BJ (cell line): ENCODE measurements around the gene SPRED3. TPM values are rescaled to one million over a fixed set of nuclear protein-coding genes. Genes with fewer than 3 reads are reported as not detected.

Source experiments
- CTCF ChIA-PET: fragments of 350-600 bp; formaldehyde crosslinking; extraction: SDS; loops from one replicate; lab custom pipeline; 2021; ENCODE audit warnings: antibody characterized with exemption, inconsistent platforms; lab: Yijun Ruan, JAX
- POLR2A ChIA-PET: fragments of 300-600 bp; sonication (Branson Sonifier 250); formaldehyde crosslinking; extraction: SDS; loops from one replicate; lab custom pipeline; 2021; ENCODE audit warnings: antibody characterized with exemption; lab: Charles Lee
- DNase-seq: peaks from one replicate; pipeline ENCODE4 v3.0.0-alpha.2; 2011; ENCODE audit warnings: low read depth
- H3K27me3 ChIP-seq: 2 replicates; pipeline ENCODE4 v1.6.0; 2011; ENCODE audit warnings: low read length; ENCODE audit not compliant: control insufficient read depth, insufficient read depth
- H3K36me3 ChIP-seq: 2 replicates; pipeline ENCODE4 v1.5.1; 2011; ENCODE audit warnings: low read length; ENCODE audit not compliant: control insufficient read depth, insufficient read depth
- H3K4me3 ChIP-seq: 2 replicates; pipeline ENCODE4 v1.5.1; 2011; ENCODE audit warnings: low read depth, mild to moderate bottlenecking, control low read depth, low read length
- polyA plus RNA-seq: library from polyadenylated mRNA; depleted of rRNA; stranded (reverse); fragments of >200 nt; gene quantifications from 2 replicates; pipeline ENCODE4 v1.2.3, GENCODE V29; 2011
- TF ChIP-seq, protein P1 (sequence below): IDR thresholded peaks from 2 replicates; pipeline ENCODE4 v1.5.1; 2011; ENCODE audit warnings: low read depth, mild to moderate bottlenecking, control low read depth, inconsistent platforms, low read length, moderate library complexity; ENCODE audit not compliant: insufficient read depth

SPRED3 gene
- polyA plus RNA-seq, 1 experiment = 5.9 TPM

DNA sequence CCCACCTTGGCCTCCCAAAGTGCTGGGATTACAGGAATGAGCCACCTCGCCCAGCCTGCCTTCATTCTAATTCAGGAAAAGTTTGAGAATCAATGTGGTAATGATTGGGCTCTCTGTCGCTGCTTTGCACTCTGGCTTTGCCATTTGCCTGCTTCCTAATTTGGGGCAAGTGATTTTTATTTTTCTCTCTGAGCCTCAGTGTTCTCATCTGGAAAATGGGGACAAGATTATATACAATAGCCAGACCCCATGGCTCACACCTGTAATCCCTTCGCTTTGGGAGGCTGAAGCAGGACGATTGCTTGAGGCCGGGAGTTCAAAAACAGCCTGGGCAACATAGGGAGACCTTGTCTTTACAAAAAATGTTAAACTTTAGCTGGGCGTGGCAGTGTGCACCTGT lies 48.8 kb downstream of the SPRED3 start:
- Histone ChIP-seq H3K27me3 (peaks cover 3% of the 10 kb centered on the region; the same call in 1 of the 2 replicates), H3K36me3 (no peaks in the 10 kb centered on the region), H3K4me3 (no peak overlapping the region)
- ChIA-PET CTCF (interaction anchor here (0.8 kb wide), 1 partner anchor 35 kb away, joined by 4 read pairs; the partner anchor contains the start of gene FAM98C), POLR2A (interaction anchor here (0.5 kb wide), 1 partner anchor 35 kb away, joined by 3 read pairs; the partner anchor contains the start of gene FAM98C)
- DNase-seq = no peak
- TF ChIP-seq, protein P1, sequence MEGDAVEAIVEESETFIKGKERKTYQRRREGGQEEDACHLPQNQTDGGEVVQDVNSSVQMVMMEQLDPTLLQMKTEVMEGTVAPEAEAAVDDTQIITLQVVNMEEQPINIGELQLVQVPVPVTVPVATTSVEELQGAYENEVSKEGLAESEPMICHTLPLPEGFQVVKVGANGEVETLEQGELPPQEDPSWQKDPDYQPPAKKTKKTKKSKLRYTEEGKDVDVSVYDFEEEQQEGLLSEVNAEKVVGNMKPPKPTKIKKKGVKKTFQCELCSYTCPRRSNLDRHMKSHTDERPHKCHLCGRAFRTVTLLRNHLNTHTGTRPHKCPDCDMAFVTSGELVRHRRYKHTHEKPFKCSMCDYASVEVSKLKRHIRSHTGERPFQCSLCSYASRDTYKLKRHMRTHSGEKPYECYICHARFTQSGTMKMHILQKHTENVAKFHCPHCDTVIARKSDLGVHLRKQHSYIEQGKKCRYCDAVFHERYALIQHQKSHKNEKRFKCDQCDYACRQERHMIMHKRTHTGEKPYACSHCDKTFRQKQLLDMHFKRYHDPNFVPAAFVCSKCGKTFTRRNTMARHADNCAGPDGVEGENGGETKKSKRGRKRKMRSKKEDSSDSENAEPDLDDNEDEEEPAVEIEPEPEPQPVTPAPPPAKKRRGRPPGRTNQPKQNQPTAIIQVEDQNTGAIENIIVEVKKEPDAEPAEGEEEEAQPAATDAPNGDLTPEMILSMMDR = no peak

DNA sequence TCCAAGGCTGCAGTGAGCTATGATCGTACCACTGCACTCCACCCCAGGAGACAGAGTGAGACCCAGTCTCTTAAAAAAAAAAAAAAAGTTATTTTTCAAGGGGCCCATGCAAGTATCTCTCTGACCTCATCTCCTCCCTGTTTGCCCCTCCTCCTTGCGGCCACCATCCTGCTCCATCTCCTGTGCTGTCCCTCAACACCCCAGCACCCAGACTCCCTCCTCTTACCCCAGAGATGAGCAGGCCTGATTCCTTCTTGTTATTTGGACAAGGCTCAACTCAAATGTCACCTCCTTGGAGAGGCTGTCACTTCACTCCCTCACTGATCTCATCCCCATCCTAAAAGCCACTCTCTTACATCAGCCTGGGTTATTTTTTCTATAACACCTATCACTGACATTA lies 49.4 kb downstream of the SPRED3 start:
- POLR2A ChIA-PET = interaction anchor here (0.5 kb wide), 1 partner anchor 35 kb away, joined by 3 read pairs; the partner anchor contains the start of gene FAM98C
- no peak for DNase-seq
- no peaks in the 10 kb centered on the region for H3K36me3 ChIP-seq
- no peak overlapping the region for H3K4me3 ChIP-seq
- TF ChIP-seq, protein P1 = no peak
- CTCF ChIA-PET = interaction anchor here (0.8 kb wide), 1 partner anchor 35 kb away, joined by 4 read pairs; the partner anchor contains the start of gene FAM98C
- H3K27me3 ChIP-seq = peaks cover 3% of the 10 kb centered on the region; the same call in 1 of the 2 replicates

GRCh38 chr19:38440592-38440991 lies 52.1 kb downstream of the SPRED3 start:
- no peak overlapping the region for H3K4me3 ChIP-seq
- H3K36me3 ChIP-seq = no peaks in the 10 kb centered on the region
- DNase-seq = no peak
- ChIA-PET CTCF (no interaction called here), POLR2A (no interaction called here)
- no peaks in the 10 kb centered on the region for H3K27me3 ChIP-seq
- TF ChIP-seq, protein P1 = no peak

DNA sequence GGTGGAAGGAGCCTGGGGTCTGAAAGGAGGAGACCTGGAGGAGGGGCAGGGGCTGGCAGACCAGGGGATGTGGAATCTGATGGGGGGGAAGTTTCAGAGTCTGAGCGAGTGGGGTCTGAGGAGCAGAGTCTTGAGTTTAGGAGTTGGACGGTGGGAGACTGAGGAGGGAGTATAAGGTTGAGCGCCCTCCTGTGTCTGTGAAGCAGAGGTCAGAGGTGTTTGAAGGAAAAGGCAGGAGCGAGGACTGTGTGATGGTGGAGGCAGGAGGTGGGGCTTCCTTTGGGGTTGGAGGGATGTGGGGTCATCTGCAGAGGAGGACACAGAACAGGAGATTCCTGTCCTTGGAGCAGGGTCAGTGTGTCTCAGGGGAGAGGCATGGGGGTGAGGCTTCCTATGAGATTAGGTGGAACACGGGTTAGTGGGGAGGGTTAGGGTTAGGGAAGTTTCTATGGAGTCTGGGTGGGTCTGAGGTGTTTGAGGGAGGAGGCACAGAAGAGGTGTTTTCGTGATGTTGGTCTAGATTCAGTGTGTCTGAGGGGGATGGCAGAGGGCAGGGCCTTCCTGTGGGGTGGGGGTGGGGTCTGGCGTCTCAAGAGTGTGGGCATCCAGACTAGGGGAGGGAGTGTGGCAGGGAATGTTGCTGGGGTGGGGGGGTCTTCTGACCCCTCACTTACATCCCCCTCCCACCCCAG lies 53.3 kb downstream of the SPRED3 start:
- ChIA-PET POLR2A (no interaction called here), CTCF (no interaction called here)
- Histone ChIP-seq H3K4me3 (no peak overlapping the region), H3K36me3 (no peaks in the 10 kb centered on the region), H3K27me3 (no peaks in the 10 kb centered on the region)
- TF ChIP-seq, protein P1 = no peak
- no peak for DNase-seq

- TF ChIP-seq, protein P1 = no peak
- no peak for DNase-seq
- POLR2A ChIA-PET = no interaction called here
- CTCF ChIA-PET = no interaction called here
- H3K36me3 ChIP-seq = no peaks in the 10 kb centered on the region
- H3K27me3 ChIP-seq = no peaks in the 10 kb centered on the region
- H3K4me3 ChIP-seq = no peak overlapping the region
These were observed 54.2 kb downstream of the SPRED3 start for GRCh38 chr19:38442736-38443135.
